Gastrocnemius medialis (tissue), 4 donors: ENCODE data around the gene RNGTT. TPM values are rescaled to one million over a fixed set of nuclear protein-coding genes. Genes with fewer than 3 reads are reported as not detected.

Experiments
- ATAC-seq, 2 donors: fragments of 150-250 bp; one replicate each; pipeline ENCODE4 v1.9.1; 2016
- DNase-seq, 2 donors: peaks; one replicate each; pipeline ENCODE4 v3.0.0-alpha.2; 2019
- H3K27ac ChIP-seq, 4 donors: fragments of 200-600 bp; sonication (generic); 1 replicate in 1 of 4; 2 replicates in 3 of 4; pipeline ENCODE4 v1.5.1; 2016 to 2018; ENCODE audit warnings: mild to moderate bottlenecking in 2 of 4, moderate library complexity in 1 of 4
- H3K27me3 ChIP-seq, 3 donors: fragments of 200-600 bp; sonication (generic) in 2 of 3; 1 replicate in 1 of 3; 2 replicates in 2 of 3; pipeline versions ENCODE4 v1.5.1 to v1.6.0; 2016 to 2019; ENCODE audit warnings: mild to moderate bottlenecking in 1 of 3, moderate library complexity in 1 of 3
- H3K36me3 ChIP-seq, 2 donors: fragments of 200-600 bp; sonication (generic) in 1 of 2; one replicate each; pipeline ENCODE4 v1.5.1; 2017 to 2018
- H3K4me1 ChIP-seq, 2 donors: fragments of 200-600 bp; sonication (generic) in 1 of 2; one replicate each; pipeline ENCODE4 v1.5.1; 2016 to 2017; ENCODE audit warnings: mild to moderate bottlenecking in 2 of 2
- H3K4me3 ChIP-seq, 4 donors: fragments of 200-600 bp; sonication (generic) in 3 of 4; 1 replicate in 1 of 4; 2 replicates in 3 of 4; pipeline ENCODE4 v1.5.1; 2016 to 2019; ENCODE audit warnings: mild to moderate bottlenecking in 2 of 4
- H3K9me3 ChIP-seq, 3 donors: fragments of 200-600 bp; sonication (generic) in 2 of 3; 1 replicate in 1 of 3; 2 replicates in 2 of 3; pipeline ENCODE4 v1.5.1; 2016 to 2019
- CTCF ChIP-seq, 5 experiments: fragments of 450-650 bp in 3 of 5; fragments of 200-600 bp in 2 of 5; sonication (generic) in 2 of 5; IDR thresholded peaks in 4 of 5; conservative IDR thresholded peaks in 1 of 5; 1 replicate in 4 of 5; 2 replicates in 1 of 5; pipeline ENCODE4 v1.5.1; 2016 to 2019; ENCODE audit warnings: antibody characterized with exemption in 5 of 5, mild to moderate bottlenecking in 3 of 5, moderate library complexity in 3 of 5
- POLR2A ChIP-seq, 2 donors: fragments of 450-650 bp; IDR thresholded peaks; one replicate each; pipeline ENCODE4 v1.6.1; 2017; ENCODE audit warnings: antibody characterized with exemption in 2 of 2, mild to moderate bottlenecking in 2 of 2, moderate library complexity in 2 of 2
- in situ Hi-C, 4 donors: fragments of 200-750 bp; cut with MboI; loops; one replicate each; pipeline versions ENCODE4 v1.15.0 to v1.8.0; 2017; ENCODE audit warnings: low sequenced_read_pairs in 4 of 4
- intact Hi-C: fragments of 100-400 bp; cut with DNase I; formaldehyde crosslinking; loops from one replicate; pipeline ENCODE4 v1.15.1; 2023; ENCODE audit warnings: low total_unique reads
- total RNA-seq, 4 donors: library from RNA; depleted of rRNA; stranded (reverse); fragments of >200 nt; gene quantifications; one replicate each; pipeline versions ENCODE4 v1.1.0 to v1.2.3, GENCODE V29; 2016

RNGTT gene
- total RNA-seq, 4 donors from 2014 or later: 4.9 to 11.3 (median 8.2) TPM

GRCh38 chr6:88680654-88681053 is 282.8 kb downstream of the RNGTT start:
- no peaks in the 10 kb centered on the region for H3K27me3 ChIP-seq
- no peaks in the 10 kb centered on the region for H3K36me3 ChIP-seq
- no peak for DNase-seq
- no peak for ATAC-seq
- H3K4me1 ChIP-seq: no peaks in the 10 kb centered on the region
- no peak overlapping the region for H3K27ac ChIP-seq
- in situ Hi-C loops: no loop called here
- no peak for TF ChIP-seq CTCF (IDR thresholded peaks at IDR 0.05 in 4 of 5, conservative IDR thresholded peaks at IDR 0.05 in 1 of 5)
- TF ChIP-seq POLR2A (IDR thresholded peaks at IDR 0.05): no peak
- H3K4me3 ChIP-seq: no peak overlapping the region
- H3K9me3 ChIP-seq: no peaks in the 10 kb centered on the region
- intact Hi-C loops: no loop called here

- H3K4me3 ChIP-seq: no peak overlapping the region
- in situ Hi-C loops: no loop called here
- H3K9me3 ChIP-seq: no peaks in the 10 kb centered on the region
- H3K4me1 ChIP-seq: no peaks in the 10 kb centered on the region
- intact Hi-C loops: no loop called here
- H3K36me3 ChIP-seq: no peaks in the 10 kb centered on the region
- TF ChIP-seq POLR2A (IDR thresholded peaks at IDR 0.05) (no peak), CTCF (IDR thresholded peaks at IDR 0.05 in 4 of 5, conservative IDR thresholded peaks at IDR 0.05 in 1 of 5) (no peak)
- DNase-seq: no peak
- no peak for ATAC-seq
- no peaks in the 10 kb centered on the region for H3K27me3 ChIP-seq
- H3K27ac ChIP-seq: no peak overlapping the region
Observed at GRCh38 chr6:88679841-88680240, 283.6 kb downstream of the RNGTT start.

- no peak for TF ChIP-seq CTCF (IDR thresholded peaks at IDR 0.05 in 4 of 5, conservative IDR thresholded peaks at IDR 0.05 in 1 of 5)
- TF ChIP-seq POLR2A (IDR thresholded peaks at IDR 0.05): no peak
- ATAC-seq (no peak), DNase-seq (no peak)
- H3K27ac ChIP-seq: no peak overlapping the region
- H3K9me3 ChIP-seq: no peaks in the 10 kb centered on the region
- H3K36me3 ChIP-seq: no peaks in the 10 kb centered on the region
- H3K4me3 ChIP-seq: no peak overlapping the region
- no peaks in the 10 kb centered on the region for H3K4me1 ChIP-seq
- H3K27me3 ChIP-seq: no peaks in the 10 kb centered on the region
- in situ Hi-C loops: no loop called here
- intact Hi-C loops: no loop called here
Observed at GRCh38 chr6:88677356-88677755, 286.1 kb downstream of the RNGTT start.

- H3K36me3 ChIP-seq: peaks cover 0 to 5% of the 10 kb centered on the region in 2 donors
- intact Hi-C loops (no loop called here), in situ Hi-C loops (no loop called here)
- H3K4me3 ChIP-seq: no peak overlapping the region
- H3K27me3 ChIP-seq: no peaks in the 10 kb centered on the region
- peaks cover 0 to 8% (median 0%) of the 10 kb centered on the region in 3 donors for H3K9me3 ChIP-seq
- H3K4me1 ChIP-seq: no peaks in the 10 kb centered on the region
- H3K27ac ChIP-seq: no peak overlapping the region
- TF ChIP-seq CTCF (IDR thresholded peaks at IDR 0.05 in 4 of 5, conservative IDR thresholded peaks at IDR 0.05 in 1 of 5) (no peak), POLR2A (IDR thresholded peaks at IDR 0.05) (no peak)
- no peak for ATAC-seq
- no peak for DNase-seq
Observed at GRCh38 chr6:88671624-88672023, 291.8 kb downstream of the RNGTT start.

- Histone ChIP-seq H3K36me3 (peaks cover 0 to 5% of the 10 kb centered on the region in 2 donors), H3K27ac (no peak overlapping the region), H3K9me3 (peaks cover 0 to 8% (median 0%) of the 10 kb centered on the region in 3 donors), H3K4me3 (no peak overlapping the region), H3K27me3 (no peaks in the 10 kb centered on the region), H3K4me1 (no peaks in the 10 kb centered on the region)
- intact Hi-C loops (no loop called here), in situ Hi-C loops (no loop called here)
- DNase-seq: no peak
- TF ChIP-seq CTCF (IDR thresholded peaks at IDR 0.05 in 4 of 5, conservative IDR thresholded peaks at IDR 0.05 in 1 of 5): no peak
- no peak for TF ChIP-seq POLR2A (IDR thresholded peaks at IDR 0.05)
- ATAC-seq: no peak
Observed at GRCh38 chr6:88670369-88670768, 293.0 kb downstream of the RNGTT start.
